Measurements from ENCODE around the gene CPSF4.
"Not testable (repeated sequence)": the region's sequence is repeated elsewhere in the genome, so short reads cannot be mapped to it uniquely, and the experiment has no call there.

CPSF4 gene

GRCh38 chr7:99497766-99498545, 59.2 kb downstream of the CPSF4 start:
- no peak for DNase-seq

- no peak for DNase-seq
Measured at GRCh38 chr7:99498546-99498944, 59.8 kb downstream of the CPSF4 start.

GRCh38 chr7:99499371-99499720, 60.6 kb downstream of the CPSF4 start:
- no peak for DNase-seq

GRCh38 chr7:99499721-99500636, 61.2 kb downstream of the CPSF4 start, which contains the start of gene ZNF394:
Gene ZNF394 (minus strand): TSS chr7:99500281. CDS start chr7:99500093, 188 bp downstream.
- DNase-seq, result peak; percentile 89 to 92

- DNase-seq, result no peak
Measured at GRCh38 chr7:99500637-99501009, 61.9 kb downstream of the CPSF4 start.

GRCh38 chr7:99501236-99501635, 62.5 kb downstream of the CPSF4 start:
- not testable (repeated sequence) for DNase-seq

GRCh38 chr7:99504281-99504602, 65.5 kb downstream of the CPSF4 start:
- DNase-seq, result no peak

- DNase-seq, result peak; percentile 98
Measured at GRCh38 chr7:99504603-99505323, 66.0 kb downstream of the CPSF4 start, which contains the start of gene ZKSCAN5. Gene ZKSCAN5 (plus strand): TSS chr7:99504662. CDS start chr7:99506045, 1,383 bp downstream.

GRCh38 chr7:99505324-99505662, 66.5 kb downstream of the CPSF4 start:
- DNase-seq, result no peak

Measured in activated CD4-positive, alpha-beta T cell treated with anti-CD3 and anti-CD28 coated beads, Interleukin-2, amount 50 U/mL, for 48 hours (primary cell).